ENCODE results near the gene CTDNEP1.
A peak's percentile ranks its signal among the peaks of the same experiment; 100 is the strongest.

The CTDNEP1 gene

GRCh38 chr17:7280519-7281073 lies 29.1 kb upstream of the CTDNEP1 start:
- DNase-seq (ENCODE audit: low read depth), result peak; percentile 78

GRCh38 chr17:7279448-7279847 lies 27.9 kb upstream of the CTDNEP1 start:
- no peak for DNase-seq (ENCODE audit: low read depth)

GRCh38 chr17:7266784-7267183 lies 15.2 kb upstream of the CTDNEP1 start:
- DNase-seq (ENCODE audit: low read depth), result no peak

GRCh38 chr17:7263801-7264078 lies 12.2 kb upstream of the CTDNEP1 start:
- DNase-seq (ENCODE audit: low read depth), result no peak

GRCh38 chr17:7262935-7263800 lies 11.6 kb upstream of the CTDNEP1 start:
- no peak for DNase-seq (ENCODE audit: low read depth)

GRCh38 chr17:7262192-7262934 lies 10.8 kb upstream of the CTDNEP1 start, which contains the start of gene CLDN7:
TSS of gene CLDN7 (minus strand) at chr17:7262478. CDS start at chr17:7262043, 435 bp downstream.
- DNase-seq (ENCODE audit: low read depth), result no peak

GRCh38 chr17:7261379-7262191 lies 10.1 kb upstream of the CTDNEP1 start:
- no peak for DNase-seq (ENCODE audit: low read depth)

GRCh38 chr17:7260651-7261378 lies 9.3 kb upstream of the CTDNEP1 start:
- no peak for DNase-seq (ENCODE audit: low read depth)

- no peak for DNase-seq (ENCODE audit: low read depth)
These were observed 8.6 kb upstream of the CTDNEP1 start for GRCh38 chr17:7260151-7260550.

- no peak for DNase-seq (ENCODE audit: low read depth)
These were observed 8.0 kb upstream of the CTDNEP1 start for GRCh38 chr17:7259555-7259889.

GRCh38 chr17:7258731-7259554 lies 7.4 kb upstream of the CTDNEP1 start:
- DNase-seq (ENCODE audit: low read depth), result no peak

GRCh38 chr17:7256766-7257456 lies 5.4 kb upstream of the CTDNEP1 start:
- DNase-seq (ENCODE audit: low read depth), result no peak

GRCh38 chr17:7254511-7254910 lies 3.0 kb upstream of the CTDNEP1 start:
- DNase-seq (ENCODE audit: low read depth), result no peak

GRCh38 chr17:7253082-7253481 lies 1.5 kb upstream of the CTDNEP1 start:
- DNase-seq (ENCODE audit: low read depth), result no peak

- peak; percentile 79 for DNase-seq (ENCODE audit: low read depth)
These were observed 876 bp upstream of the CTDNEP1 start, which contains the start of gene ELP5 for GRCh38 chr17:7252176-7253043. TSS of gene ELP5 (plus strand) at chr17:7252215. CDS start at chr17:7252551, 336 bp downstream.

GRCh38 chr17:7250695-7251627 lies 573 bp downstream of the CTDNEP1 start:
- no peak for DNase-seq (ENCODE audit: low read depth)

GRCh38 chr17:7249830-7250229 lies 1.7 kb downstream of the CTDNEP1 start:
- no peak for DNase-seq (ENCODE audit: low read depth)

- no peak for DNase-seq (ENCODE audit: low read depth)
These were observed 2.3 kb downstream of the CTDNEP1 start for GRCh38 chr17:7249214-7249613.

Data from activated T-cell treated with anti-CD3 and anti-CD28 coated beads for 24 hours (primary cell).